ENCODE measurements around the gene ANKS4B. TPM values are rescaled to one million over a fixed set of nuclear protein-coding genes. Genes with fewer than 3 reads are reported as not detected.
"Not testable (repeated sequence)": the region's sequence is repeated elsewhere in the genome, so short reads cannot be mapped to it uniquely, and the experiment has no call there.

ANKS4B gene
- total RNA-seq, 1 experiment from 2014 or later = not detected

DNA sequence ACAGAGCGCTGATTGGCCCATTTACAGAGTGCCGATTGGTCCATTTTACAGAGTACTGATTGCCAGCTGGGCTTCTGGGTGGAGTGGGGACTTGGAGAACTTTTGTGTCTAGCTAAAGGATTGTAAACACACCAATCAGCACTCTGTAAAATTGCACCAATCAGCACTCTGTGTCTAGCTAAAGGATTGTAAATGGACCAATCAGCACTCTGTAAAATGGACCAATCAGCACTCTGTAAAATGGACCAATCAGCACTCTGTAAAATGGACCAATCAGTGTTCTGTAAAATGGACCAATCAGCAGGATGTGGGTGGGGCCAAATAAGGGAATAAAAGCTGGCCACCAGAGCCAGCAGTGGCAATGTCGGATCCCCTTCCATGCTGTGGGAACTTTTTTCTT is 56.3 kb downstream of the ANKS4B start:
- not testable (repeated sequence) for DNase-seq (ENCODE audit: low read depth)

DNA sequence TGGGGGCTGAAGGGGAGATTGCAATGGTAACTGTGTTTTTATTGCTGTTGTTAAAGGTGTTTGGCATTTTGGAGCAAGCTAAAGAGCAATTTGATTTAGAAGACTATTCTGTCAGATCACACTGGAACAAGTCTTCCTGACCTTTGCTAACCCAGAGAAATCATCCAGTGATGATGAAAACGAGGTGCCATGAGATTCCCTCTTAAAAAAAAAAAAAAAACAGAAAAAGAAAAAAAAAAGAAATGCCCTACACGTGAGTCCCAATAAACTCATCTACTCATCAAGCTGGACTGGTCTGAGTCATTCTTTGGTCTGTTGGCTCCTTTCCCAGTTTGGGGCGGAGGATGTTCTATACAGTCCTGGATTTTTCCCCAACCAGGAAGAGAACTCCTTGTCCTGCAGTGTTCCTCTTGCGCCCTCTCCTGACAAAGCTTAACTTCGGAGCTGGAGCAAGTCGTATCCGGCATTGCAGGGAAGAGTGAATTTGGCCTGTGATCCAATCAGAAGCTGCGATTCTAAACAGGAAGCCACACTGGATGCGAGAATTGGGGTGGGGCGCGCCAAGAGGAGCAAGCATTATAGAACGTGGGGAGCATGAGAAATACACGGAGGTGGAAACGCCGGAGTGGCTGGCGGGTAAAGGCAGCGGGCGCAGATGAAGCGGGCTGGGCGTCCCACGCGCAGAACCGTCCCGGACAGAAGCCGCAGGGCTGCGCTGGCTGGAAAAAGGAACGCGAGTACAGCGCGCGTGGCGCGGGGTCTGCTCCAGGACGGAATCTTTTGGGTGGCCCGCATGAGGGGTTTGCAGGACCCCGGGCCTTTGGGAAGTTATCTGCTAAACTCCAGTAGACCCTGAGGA is 67.0 kb downstream of the ANKS4B start:
- peak; percentile 100 for DNase-seq (ENCODE audit: low read depth)

DNA sequence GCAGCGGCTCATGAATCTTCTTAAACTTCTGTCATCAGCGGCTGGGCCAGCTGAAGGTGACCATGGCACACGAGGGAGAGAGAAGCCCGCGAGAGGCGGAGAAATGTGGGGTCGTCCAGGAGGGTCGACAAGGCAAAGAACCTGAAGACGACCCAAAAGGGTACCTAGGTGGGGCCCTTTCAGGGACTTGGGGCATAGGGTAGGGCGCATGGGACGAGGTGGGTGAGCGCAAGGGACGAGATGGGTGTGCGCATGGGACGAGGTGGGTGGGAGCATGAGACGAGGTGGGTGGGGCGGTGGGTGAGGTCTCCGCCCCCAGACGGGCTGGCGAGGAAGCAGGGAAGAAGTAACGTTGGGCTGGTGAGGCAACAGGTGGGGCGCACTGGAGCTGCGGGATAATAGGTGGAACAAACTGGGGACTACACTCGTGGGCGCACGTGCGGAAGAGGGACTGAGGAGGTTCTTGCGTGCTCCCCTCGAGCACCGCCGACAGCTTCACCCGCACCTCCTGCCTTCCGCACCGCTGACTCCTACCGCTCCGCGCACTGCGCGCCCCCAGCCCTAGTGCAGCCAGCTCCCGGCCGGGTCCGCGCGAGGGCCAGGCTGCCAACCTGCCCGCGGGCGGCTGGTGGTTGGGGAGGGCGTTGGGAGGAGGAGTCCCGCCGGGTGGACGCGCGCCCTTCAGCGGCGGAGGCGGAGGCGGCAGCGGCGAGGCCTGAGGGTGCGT is 67.8 kb downstream of the ANKS4B start:
- DNase-seq (ENCODE audit: low read depth) = peak; percentile 72

DNA sequence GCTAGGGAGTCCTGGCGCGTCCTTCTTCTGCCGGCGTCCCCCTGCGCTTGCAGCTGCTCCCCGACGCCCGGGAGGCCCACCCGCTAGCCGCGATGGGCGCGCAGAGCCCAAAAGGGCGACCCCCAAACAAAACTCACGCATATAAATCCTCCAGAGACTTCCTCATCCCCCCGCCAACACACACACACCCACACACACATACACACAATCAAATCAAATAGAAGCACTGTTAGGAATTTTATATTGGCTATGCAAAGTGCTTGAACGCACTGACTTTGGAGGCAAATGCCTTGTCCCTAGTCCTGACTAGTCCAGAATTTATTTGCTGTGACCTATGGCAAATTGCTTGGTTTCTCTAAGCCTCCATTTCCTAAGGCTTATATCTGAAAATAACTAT is 68.4 kb downstream of the ANKS4B start:
- no peak for DNase-seq (ENCODE audit: low read depth)

DNA sequence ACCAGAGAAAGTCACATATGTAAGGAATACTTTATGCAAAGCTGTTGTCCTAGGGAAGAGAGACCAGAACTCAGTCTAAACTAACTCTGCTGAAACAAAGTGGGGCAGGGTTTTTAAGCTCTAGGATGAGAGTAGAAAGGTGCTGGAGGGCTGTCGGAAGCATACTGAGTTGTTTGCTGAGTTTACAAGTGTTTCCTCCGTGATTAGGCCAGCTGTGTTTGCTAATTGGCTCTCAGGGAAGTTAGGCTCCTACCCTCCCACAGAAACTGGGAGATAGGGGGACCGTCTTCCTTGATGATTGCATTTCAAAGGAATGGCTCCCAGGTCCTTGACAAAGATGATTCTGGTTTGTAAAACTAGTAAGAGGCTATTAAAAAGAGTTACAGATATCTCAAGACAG is 69.0 kb downstream of the ANKS4B start:
- DNase-seq (ENCODE audit: low read depth) = peak; percentile 34

DNA sequence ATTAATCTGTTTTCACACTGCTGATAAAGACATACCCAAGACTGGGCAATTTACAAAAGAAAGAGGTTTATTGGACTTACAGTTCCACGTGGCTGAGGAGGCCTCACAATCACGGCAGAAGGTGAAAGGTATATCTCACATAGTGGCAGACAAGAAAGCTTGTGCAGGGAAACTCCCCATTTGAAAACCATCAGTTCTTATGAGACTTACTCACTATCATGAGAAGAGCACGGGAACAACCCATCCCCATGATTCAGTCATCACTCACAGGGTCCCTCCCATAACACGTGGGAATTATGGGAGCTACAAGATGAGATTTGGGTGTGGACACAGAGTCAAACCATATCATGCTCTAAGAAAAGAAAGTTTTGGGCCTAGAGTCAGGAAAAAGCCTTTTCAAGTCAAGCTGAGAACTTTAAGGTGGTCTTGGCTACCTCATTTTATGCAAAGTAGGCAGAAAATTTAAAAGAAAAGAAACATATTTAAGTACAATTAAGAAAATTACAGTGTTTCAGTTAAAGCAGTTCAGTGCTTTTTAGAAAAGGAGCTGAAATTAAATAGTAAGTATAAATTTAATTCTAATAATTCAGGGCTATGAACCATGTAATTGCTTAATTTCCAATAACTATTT is 69.5 kb downstream of the ANKS4B start:
- peak; percentile 93 for DNase-seq (ENCODE audit: low read depth)

Other genes with a start within 250 kb of the ANKS4B start
- under 0.01 TPM in 1 of 2 replicates, not detected in the other for gene DNAH3, start 82.9 kb upstream of the ANKS4B start, total RNA-seq (2014; rRNA removed)
- gene LDAF1, start 75.0 kb upstream of the ANKS4B start, total RNA-seq (2014; rRNA removed) = 7.1 and 8.3 TPM in 2 replicates
- gene ZP2, start 22.1 kb upstream of the ANKS4B start, total RNA-seq (2014; rRNA removed) = not detected in 2 replicates
- gene CRYM, start 44.6 kb downstream of the ANKS4B start, total RNA-seq (2014; rRNA removed) = 0.86 TPM in 1 of 2 replicates, not detected in the other

Measured in LHCN-M2 (cell line).